HFF-Myc (cell line): ENCODE results near the gene NHEJ1.

Experiments used
- DNase-seq: peaks from one replicate; pipeline ENCODE4 v3.0.0-alpha.2; 2011; ENCODE audit warnings: low read depth; ENCODE audit errors: extremely low read depth
- H3K4me3 ChIP-seq: replicated peaks from 2 replicates; pipeline ENCODE4 v1.5.1; 2011; ENCODE audit warnings: low read depth, mild to moderate bottlenecking, control low read depth, low read length
- CTCF ChIP-seq: IDR thresholded peaks from 2 replicates; pipeline ENCODE4 v1.5.1; 2012; ENCODE audit warnings: mild to moderate bottlenecking, low read depth, low read length, control low read depth; ENCODE audit errors: missing control alignments

NHEJ1 gene

GRCh38 chr2:219031005-219031738 is 129.4 kb downstream of the NHEJ1 start:
- TF ChIP-seq CTCF, result no peak

GRCh38 chr2:219030177-219030940 is 130.3 kb downstream of the NHEJ1 start:
- H3K4me3 ChIP-seq, result no peak overlapping the region
- TF ChIP-seq CTCF, result no peak

More at GRCh38 chr2:219031005-219031738, 129.4 kb downstream of the NHEJ1 start:
- no peak overlapping the region for H3K4me3 ChIP-seq
- DNase-seq, result no peak

GRCh38 chr2:219029829-219030165 is 130.8 kb downstream of the NHEJ1 start:
- TF ChIP-seq CTCF, result peak; percentile 97
- H3K4me3 ChIP-seq, result no peak overlapping the region
- peak; percentile 14 for DNase-seq

More at GRCh38 chr2:219030177-219030940, 130.3 kb downstream of the NHEJ1 start:
- DNase-seq, result no peak

GRCh38 chr2:219028996-219029828 is 131.4 kb downstream of the NHEJ1 start:
- no peak for TF ChIP-seq CTCF
- no peak for DNase-seq
- H3K4me3 ChIP-seq, result no peak overlapping the region

GRCh38 chr2:219028141-219028540 is 132.5 kb downstream of the NHEJ1 start:
- no peak for DNase-seq
- TF ChIP-seq CTCF, result no peak
- H3K4me3 ChIP-seq, result no peak overlapping the region

GRCh38 chr2:219027511-219028055 is 133.0 kb downstream of the NHEJ1 start:
- no peak for TF ChIP-seq CTCF
- no peak for DNase-seq
- no peak overlapping the region for H3K4me3 ChIP-seq
